Lower lobe of right lung (tissue), 2 donors: Measurements from ENCODE around the gene KIF21B. TPM values are rescaled to one million over a fixed set of nuclear protein-coding genes. Genes with fewer than 3 reads are reported as not detected.
"Not testable (repeated sequence)": the region's sequence is repeated elsewhere in the genome, so short reads cannot be mapped to it uniquely, and the experiment has no call there.

Experiments
- ATAC-seq, 2 donors: fragments of 200-7000 bp; cut with Tn5 transposase; one replicate each; pipeline ENCODE4 v1.9.1; 2020 to 2022; ENCODE audit warnings: mild to moderate bottlenecking in 2 of 2, moderate library complexity in 2 of 2
- DNase-seq: peaks from one replicate; pipeline ENCODE4 v3.0.0-alpha.2; 2020
- H3K27ac ChIP-seq: fragments of 200-600 bp; one replicate; pipeline ENCODE4 v1.8.0; 2022
- H3K27me3 ChIP-seq: fragments of 200-600 bp; one replicate; pipeline ENCODE4 v1.8.0; 2022; ENCODE audit warnings: low read depth
- H3K36me3 ChIP-seq: fragments of 200-600 bp; one replicate; pipeline ENCODE4 v1.8.0; 2022; ENCODE audit warnings: mild to moderate bottlenecking
- H3K4me1 ChIP-seq: fragments of 200-600 bp; one replicate; pipeline ENCODE4 v1.8.0; 2022
- H3K4me3 ChIP-seq: fragments of 200-600 bp; one replicate; pipeline ENCODE4 v1.8.0; 2022; ENCODE audit warnings: mild to moderate bottlenecking
- H3K9me3 ChIP-seq: fragments of 200-600 bp; one replicate; pipeline ENCODE4 v1.8.0; 2022
- intact Hi-C: fragments of 100-400 bp; cut with DNase I; formaldehyde crosslinking; loops from one replicate; pipeline ENCODE4 v1.11.0; 2022
- total RNA-seq: library from RNA; stranded (reverse); fragmentation: NEBNext Ultra II Directional; extraction: Animal tissue kit (Norgen Biotek cat#: 25700); gene quantifications from one replicate; pipeline ENCODE4 v1.2.1, GENCODE V29; 2021
- TF ChIP-seq, protein P1 (sequence below): fragments of 200-600 bp; IDR thresholded peaks from one replicate; pipeline ENCODE4 v1.8.0; 2022; ENCODE audit warnings: antibody characterized with exemption, mild to moderate bottlenecking
- donor health status: DM: no; HTN: yes; CAD: no; lungs with severe emphysema.

The KIF21B gene
- total RNA-seq, 1 donor from 2014 or later = 4.7 TPM

DNA sequence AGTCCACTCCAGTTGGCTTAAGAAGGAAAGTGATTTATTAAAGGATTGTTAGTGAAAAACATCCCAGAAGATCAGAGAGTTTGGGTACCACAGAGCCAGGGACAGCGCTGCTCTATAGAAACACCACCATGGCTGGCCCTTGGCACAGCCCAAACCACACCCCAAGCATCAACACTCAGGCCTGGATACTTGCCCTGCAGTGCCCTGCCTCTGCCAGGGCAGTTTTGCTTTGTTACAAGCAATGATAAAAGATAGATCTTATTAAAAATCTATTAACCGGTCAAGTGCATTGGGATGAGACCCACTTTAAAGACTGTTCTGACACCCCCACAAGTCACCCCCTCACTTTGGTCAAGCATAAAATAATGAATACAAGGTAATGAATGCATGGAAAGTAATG is 56.6 kb downstream of the KIF21B start:
- no peak for DNase-seq
- H3K27me3 ChIP-seq = no peaks in the 10 kb centered on the region
- intact Hi-C loops = no loop called here
- peaks cover 5% of the 10 kb centered on the region for H3K36me3 ChIP-seq
- H3K27ac ChIP-seq = no peak overlapping the region
- H3K4me1 ChIP-seq = no peaks in the 10 kb centered on the region
- no peaks in the 10 kb centered on the region for H3K9me3 ChIP-seq
- ATAC-seq = no peak
- no peak overlapping the region for H3K4me3 ChIP-seq
- TF ChIP-seq, protein P1, sequence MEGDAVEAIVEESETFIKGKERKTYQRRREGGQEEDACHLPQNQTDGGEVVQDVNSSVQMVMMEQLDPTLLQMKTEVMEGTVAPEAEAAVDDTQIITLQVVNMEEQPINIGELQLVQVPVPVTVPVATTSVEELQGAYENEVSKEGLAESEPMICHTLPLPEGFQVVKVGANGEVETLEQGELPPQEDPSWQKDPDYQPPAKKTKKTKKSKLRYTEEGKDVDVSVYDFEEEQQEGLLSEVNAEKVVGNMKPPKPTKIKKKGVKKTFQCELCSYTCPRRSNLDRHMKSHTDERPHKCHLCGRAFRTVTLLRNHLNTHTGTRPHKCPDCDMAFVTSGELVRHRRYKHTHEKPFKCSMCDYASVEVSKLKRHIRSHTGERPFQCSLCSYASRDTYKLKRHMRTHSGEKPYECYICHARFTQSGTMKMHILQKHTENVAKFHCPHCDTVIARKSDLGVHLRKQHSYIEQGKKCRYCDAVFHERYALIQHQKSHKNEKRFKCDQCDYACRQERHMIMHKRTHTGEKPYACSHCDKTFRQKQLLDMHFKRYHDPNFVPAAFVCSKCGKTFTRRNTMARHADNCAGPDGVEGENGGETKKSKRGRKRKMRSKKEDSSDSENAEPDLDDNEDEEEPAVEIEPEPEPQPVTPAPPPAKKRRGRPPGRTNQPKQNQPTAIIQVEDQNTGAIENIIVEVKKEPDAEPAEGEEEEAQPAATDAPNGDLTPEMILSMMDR = no peak

DNA sequence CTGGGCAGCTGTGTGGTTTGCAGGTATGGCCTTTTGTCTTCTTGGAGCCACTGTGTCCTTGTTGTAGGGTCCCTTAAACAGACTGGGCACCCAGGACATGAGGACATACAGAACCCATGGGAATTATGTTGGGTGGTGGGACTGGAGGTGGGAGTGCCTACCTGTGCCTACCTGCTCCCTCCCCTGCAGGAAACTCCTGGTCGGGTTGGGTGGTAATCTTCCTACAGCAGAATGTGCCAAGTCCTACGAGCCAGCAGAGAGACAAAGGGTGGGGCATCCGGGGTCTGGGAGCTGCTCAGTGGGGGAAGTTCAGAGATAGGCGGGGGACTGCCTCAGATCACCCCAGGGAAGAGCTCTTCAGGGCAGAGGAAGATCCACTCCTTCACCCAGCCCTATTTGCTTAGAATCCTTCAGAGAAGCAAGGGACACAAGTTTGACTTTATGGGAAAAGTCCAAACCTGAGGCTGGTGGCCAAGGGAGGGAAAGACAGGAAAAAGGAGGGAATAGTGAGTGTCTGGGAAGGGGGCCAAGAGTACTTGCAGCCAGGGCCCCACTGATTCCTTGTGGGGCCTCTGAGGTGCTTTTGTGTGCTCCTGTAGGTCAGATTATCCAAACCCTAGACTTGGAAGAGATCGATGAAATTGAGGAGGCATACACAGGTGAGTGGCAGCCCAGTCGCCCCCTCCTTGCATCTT is 58.3 kb downstream of the KIF21B start:
- Histone ChIP-seq H3K4me3 (no peak overlapping the region), H3K27ac (no peak overlapping the region), H3K4me1 (no peaks in the 10 kb centered on the region), H3K36me3 (no peaks in the 10 kb centered on the region), H3K9me3 (no peaks in the 10 kb centered on the region), H3K27me3 (no peaks in the 10 kb centered on the region)
- ATAC-seq (no peak), DNase-seq (no peak)
- TF ChIP-seq, protein P1 = no peak
- intact Hi-C loops = no loop called here

DNA sequence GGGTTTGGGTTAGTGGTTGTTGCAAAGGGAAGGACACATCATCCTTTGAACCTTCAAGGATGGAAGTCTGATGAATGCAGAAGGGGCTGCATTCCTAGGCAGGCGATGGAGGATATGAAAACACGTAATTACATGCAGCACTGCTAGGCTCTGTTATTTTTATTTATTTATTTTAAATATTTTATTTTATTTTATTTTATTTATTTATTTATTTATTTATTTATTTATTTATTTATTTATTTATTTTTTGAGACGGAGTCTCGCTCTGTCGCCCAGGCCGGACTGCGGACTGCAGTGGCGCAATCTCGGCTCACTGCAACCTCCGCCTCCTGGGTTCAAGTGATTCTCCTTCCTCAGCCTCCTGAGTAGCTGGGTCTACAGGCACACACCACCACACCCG is 59.6 kb downstream of the KIF21B start:
- DNase-seq, H3K27ac ChIP-seq: not testable (repeated sequence)

DNA sequence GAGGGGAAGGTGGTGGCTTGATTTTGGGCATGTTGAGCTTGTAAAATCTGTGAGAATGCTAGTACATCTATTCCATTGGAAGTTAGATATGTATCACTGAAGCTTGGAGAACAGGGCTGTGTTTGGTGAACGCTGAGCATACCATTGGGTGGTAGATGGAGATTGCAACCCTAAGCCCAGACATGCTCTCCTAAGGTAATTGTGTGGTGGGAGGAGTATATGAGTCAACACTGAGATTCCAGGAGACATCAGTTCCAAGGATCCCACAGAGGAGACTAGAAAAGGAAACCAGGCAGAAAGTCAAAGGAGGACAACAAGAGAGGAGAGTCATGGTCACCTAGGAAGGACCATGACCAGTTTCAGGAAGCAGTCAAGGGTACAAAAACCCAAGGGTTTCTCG is 60.4 kb downstream of the KIF21B start:
- H3K4me3 ChIP-seq = no peak overlapping the region
- no peak for ATAC-seq
- intact Hi-C loops = no loop called here
- DNase-seq = no peak
- H3K9me3 ChIP-seq = no peaks in the 10 kb centered on the region
- H3K27ac ChIP-seq = no peak overlapping the region
- H3K4me1 ChIP-seq = no peaks in the 10 kb centered on the region
- H3K36me3 ChIP-seq = no peaks in the 10 kb centered on the region
- H3K27me3 ChIP-seq = no peaks in the 10 kb centered on the region
- TF ChIP-seq, protein P1 = no peak

More for the DNA sequence above, 59.6 kb downstream of the KIF21B start:
- H3K27me3 ChIP-seq, H3K9me3 ChIP-seq, intact Hi-C loops, H3K4me1 ChIP-seq, H3K36me3 ChIP-seq, H3K4me3 ChIP-seq, ATAC-seq: not testable (repeated sequence)

DNA sequence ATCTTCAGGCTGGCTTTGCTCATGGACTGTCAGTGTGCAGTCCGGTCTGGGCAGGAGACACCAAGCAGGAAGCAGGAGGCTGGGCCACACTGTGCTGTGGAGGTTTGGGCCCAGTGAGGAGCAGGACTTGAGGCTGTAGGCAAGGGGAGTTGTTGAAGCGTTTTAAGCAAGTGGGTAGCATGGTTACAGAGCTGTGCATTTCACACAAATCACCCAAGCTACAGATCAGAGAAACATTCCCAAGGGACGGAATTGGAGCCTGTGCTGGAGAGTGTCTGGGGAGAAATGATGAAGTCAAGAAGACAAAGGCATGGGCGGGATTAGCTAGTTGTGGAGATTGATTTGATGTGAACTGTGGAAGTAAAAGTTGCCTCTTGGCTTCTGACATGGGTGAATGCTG is 60.9 kb downstream of the KIF21B start:
- TF ChIP-seq, protein P1 = no peak
- H3K27me3 ChIP-seq = no peaks in the 10 kb centered on the region
- DNase-seq = no peak

DNA sequence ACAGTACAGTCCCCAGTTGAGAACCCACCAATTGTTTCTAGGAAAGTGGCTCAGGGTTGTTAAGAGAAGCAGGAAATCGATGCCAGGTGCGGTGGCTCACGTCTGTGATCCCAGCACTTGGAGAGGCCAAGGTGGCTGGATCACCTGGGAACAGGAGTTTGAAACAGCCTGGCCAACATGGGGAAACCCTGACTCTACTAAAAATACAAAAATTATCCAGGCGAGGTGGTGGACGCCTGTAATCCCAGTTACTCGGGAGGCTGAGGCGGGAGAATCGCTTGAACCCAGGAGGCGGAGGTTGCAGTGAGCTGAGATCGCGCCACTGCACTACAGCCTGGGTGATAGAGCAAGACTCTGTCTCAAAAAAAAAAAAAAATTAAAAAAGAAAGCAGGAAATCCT is 61.4 kb downstream of the KIF21B start:
- intact Hi-C loops, DNase-seq, H3K9me3 ChIP-seq, H3K27me3 ChIP-seq, H3K27ac ChIP-seq, H3K36me3 ChIP-seq, H3K4me3 ChIP-seq, H3K4me1 ChIP-seq, ATAC-seq: not testable (repeated sequence)

More for the DNA sequence above, 60.9 kb downstream of the KIF21B start:
- no peak for ATAC-seq
- H3K4me1 ChIP-seq = no peaks in the 10 kb centered on the region
- H3K27ac ChIP-seq = no peak overlapping the region
- H3K4me3 ChIP-seq = no peak overlapping the region
- H3K36me3 ChIP-seq = no peaks in the 10 kb centered on the region
- intact Hi-C loops = no loop called here
- no peaks in the 10 kb centered on the region for H3K9me3 ChIP-seq
